Liver (tissue), 3 donors: Measurements from ENCODE around the gene IQGAP2.

Experiments
- ATF3 ChIP-seq: IDR thresholded peaks from 2 replicates; pipeline ENCODE4 v1.6.1; 2016; ENCODE audit warnings: antibody characterized with exemption
- CTCF ChIP-seq: fragments of 150-350 bp; IDR thresholded peaks from 2 replicates; pipeline ENCODE4 v1.5.1; 2017; ENCODE audit warnings: improper control_type of control experiment, low read depth, low read length; ENCODE audit not compliant: missing input control
- EGR1 ChIP-seq, 2 donors: IDR thresholded peaks; 2 replicates each; pipeline ENCODE4 v1.6.1; 2016 to 2018; ENCODE audit warnings: antibody characterized with exemption in 2 of 2, low read depth in 2 of 2
- FOXA1 ChIP-seq: IDR thresholded peaks from 2 replicates; pipeline ENCODE4 v1.6.1; 2016; ENCODE audit warnings: antibody characterized with exemption
- GABPA ChIP-seq, 2 donors: IDR thresholded peaks in 1 of 2; conservative IDR thresholded peaks in 1 of 2; 2 replicates each; pipeline ENCODE4 v1.6.1; 2016; ENCODE audit warnings: antibody characterized with exemption in 2 of 2, mild to moderate bottlenecking in 1 of 2, moderate library complexity in 1 of 2
- MAX ChIP-seq: IDR thresholded peaks from 2 replicates; pipeline ENCODE4 v1.6.1; 2016; ENCODE audit warnings: antibody characterized with exemption
- NR2F2 ChIP-seq: IDR thresholded peaks from 2 replicates; pipeline ENCODE4 v1.6.1; 2016; ENCODE audit warnings: antibody characterized with exemption
- RXRA ChIP-seq, 2 donors: IDR thresholded peaks; 2 replicates each; pipeline ENCODE4 v1.6.1; 2017 to 2018; ENCODE audit warnings: antibody characterized with exemption in 2 of 2, mild to moderate bottlenecking in 1 of 2
- TAF1 ChIP-seq: conservative IDR thresholded peaks from 2 replicates; pipeline ENCODE4 v1.6.1; 2016; ENCODE audit warnings: antibody characterized with exemption, mild to moderate bottlenecking
- donor health status: healthy.
- donor health status: healthy.

GRCh38 chr5:76670508-76670907 lies 267.4 kb downstream of the IQGAP2 start:
- TF ChIP-seq CTCF, result no peak
- TF ChIP-seq ATF3, result no peak
- no peak for TF ChIP-seq FOXA1
- TF ChIP-seq NR2F2, result no peak
- no peak for TF ChIP-seq MAX
- TF ChIP-seq GABPA (IDR thresholded peaks at IDR 0.05 in 1 of 2, conservative IDR thresholded peaks at IDR 0.05 in 1 of 2), result no peak
- no peak for TF ChIP-seq EGR1 (IDR thresholded peaks at IDR 0.05; ENCODE audit: low read depth in 2 of 2)
- no peak for TF ChIP-seq TAF1
- TF ChIP-seq RXRA (IDR thresholded peaks at IDR 0.05), result no peak
